GM12891 (cell line): ENCODE results near the gene SLAIN2. TPM values are rescaled to one million over a fixed set of nuclear protein-coding genes. Genes with fewer than 3 reads are reported as not detected.
A peak's percentile ranks its signal among the peaks of the same experiment; 100 is the strongest.
"Not testable (repeated sequence)": the region's sequence is repeated elsewhere in the genome, so short reads cannot be mapped to it uniquely, and the experiment has no call there.

Experiments used
- DNase-seq: peaks from one replicate; pipeline ENCODE4 v3.0.0; 2011; ENCODE audit warnings: low spot score; ENCODE audit not compliant: insufficient read length
- FAIRE-seq: peaks from 2 replicates; lab custom pipeline; 2011; peaks lifted over from hg19 to GRCh38; lab: Jason Lieb, UNC
- PAX5 ChIP-seq: IDR thresholded peaks from 2 replicates; pipeline ENCODE4 v1.6.1; 2011; ENCODE audit warnings: low read length, moderate library complexity, mild to moderate bottlenecking; ENCODE audit not compliant: insufficient read depth, severe bottlenecking
- POLR2A ChIP-seq: IDR thresholded peaks from 2 replicates; pipeline ENCODE4 v1.6.1; 2011; ENCODE audit warnings: low read depth, low read length, control low read depth
- POLR2AphosphoS5 ChIP-seq: IDR thresholded peaks from 2 replicates; pipeline ENCODE4 v1.6.1; 2011; ENCODE audit warnings: low read depth, low read length, control low read depth
- POU2F2 ChIP-seq: IDR thresholded peaks from 2 replicates; pipeline ENCODE4 v1.6.1; 2011; ENCODE audit warnings: low read depth, mild to moderate bottlenecking, control low read depth, low read length, moderate library complexity
- SPI1 ChIP-seq: IDR thresholded peaks from 2 replicates; pipeline ENCODE4 v1.6.1; 2011; ENCODE audit warnings: low read depth, low read length, control low read depth
- TAF1 ChIP-seq: IDR thresholded peaks from 2 replicates; pipeline ENCODE4 v1.6.1; 2011; ENCODE audit warnings: low read depth, low read length, control low read depth
- polyA plus RNA-seq: library from polyadenylated mRNA; unstranded; fragments of >200 nt; gene quantifications from one replicate; pipeline ENCODE4 v1.2.1, GENCODE V29; 2012; ENCODE audit warnings: low read depth, missing spikeins, inconsistent platforms; ENCODE audit not compliant: missing spikeins

SLAIN2 gene
- polyA plus RNA-seq, result 27.3 TPM

- DNase-seq, result peak; percentile 90
- FAIRE-seq, result peak; percentile 96
- no peak for TF ChIP-seq SPI1
- peak; percentile 3 for TF ChIP-seq PAX5
- peak; percentile 69; the same call in 1 of the 2 replicates for TF ChIP-seq POU2F2
- peak; percentile 95 for TF ChIP-seq POLR2AphosphoS5
- TF ChIP-seq POLR2A, result peak; percentile 97
- peak; percentile 40; the same call in 1 of the 2 replicates for TF ChIP-seq TAF1
Observed at GRCh38 chr4:48340965-48341775, at the start of gene SLAIN2. TSS of gene SLAIN2 (plus strand) at chr4:48341529. CDS start at chr4:48341740, 211 bp downstream.

GRCh38 chr4:48292218-48292790 is 49.0 kb upstream of the SLAIN2 start:
- FAIRE-seq, DNase-seq: not testable (repeated sequence)

- TF ChIP-seq PAX5, result no peak
- TF ChIP-seq POLR2A, result no peak
- no peak for TF ChIP-seq POU2F2
- TF ChIP-seq POLR2AphosphoS5, result no peak
- TF ChIP-seq SPI1, result no peak
- no peak for TF ChIP-seq TAF1
- FAIRE-seq, result no peak
- no peak for DNase-seq
Observed at GRCh38 chr4:48295116-48295515, 46.2 kb upstream of the SLAIN2 start.

- DNase-seq, result no peak
- TF ChIP-seq TAF1 (no peak), POU2F2 (no peak), PAX5 (no peak), POLR2AphosphoS5 (no peak), POLR2A (no peak), SPI1 (no peak)
- no peak for FAIRE-seq
Observed at GRCh38 chr4:48296365-48296764, 45.0 kb upstream of the SLAIN2 start.

- no peak for DNase-seq
- TF ChIP-seq POLR2A (no peak), PAX5 (no peak), SPI1 (no peak), POLR2AphosphoS5 (no peak), TAF1 (no peak), POU2F2 (no peak)
- no peak for FAIRE-seq
Observed at GRCh38 chr4:48297256-48297846, 44.0 kb upstream of the SLAIN2 start.

- FAIRE-seq (no peak), DNase-seq (no peak)
- TF ChIP-seq TAF1 (no peak), SPI1 (no peak), POLR2A (no peak), PAX5 (no peak), POLR2AphosphoS5 (no peak), POU2F2 (no peak)
Observed at GRCh38 chr4:48299560-48299959, 41.8 kb upstream of the SLAIN2 start.

GRCh38 chr4:48300004-48300403 is 41.3 kb upstream of the SLAIN2 start:
- no peak for TF ChIP-seq TAF1
- no peak for TF ChIP-seq POU2F2
- no peak for TF ChIP-seq POLR2AphosphoS5
- TF ChIP-seq PAX5, result no peak
- TF ChIP-seq POLR2A, result no peak
- no peak for TF ChIP-seq SPI1
- FAIRE-seq (no peak), DNase-seq (no peak)

- FAIRE-seq, result no peak
- no peak for DNase-seq
- TF ChIP-seq POU2F2, result no peak
- no peak for TF ChIP-seq POLR2AphosphoS5
- no peak for TF ChIP-seq POLR2A
- no peak for TF ChIP-seq PAX5
- no peak for TF ChIP-seq SPI1
- TF ChIP-seq TAF1, result no peak
Observed at GRCh38 chr4:48305508-48305907, 35.8 kb upstream of the SLAIN2 start.

GRCh38 chr4:48307528-48307927 is 33.8 kb upstream of the SLAIN2 start:
- DNase-seq (no peak), FAIRE-seq (peak; percentile 64)

GRCh38 chr4:48308901-48309300 is 32.4 kb upstream of the SLAIN2 start:
- no peak for FAIRE-seq

More at GRCh38 chr4:48307528-48307927, 33.8 kb upstream of the SLAIN2 start:
- TF ChIP-seq TAF1 (no peak), POLR2A (no peak), POU2F2 (no peak)

More at GRCh38 chr4:48308901-48309300, 32.4 kb upstream of the SLAIN2 start:
- no peak for DNase-seq
- TF ChIP-seq SPI1, result no peak
- TF ChIP-seq POLR2A, result no peak
- TF ChIP-seq POU2F2, result no peak
- no peak for TF ChIP-seq POLR2AphosphoS5
- no peak for TF ChIP-seq PAX5
- no peak for TF ChIP-seq TAF1
